Osteoblast (primary cell): ENCODE results near the gene ARL13B. TPM values are rescaled to one million over a fixed set of nuclear protein-coding genes. Genes with fewer than 3 reads are reported as not detected.

Experiments used
- DNase-seq: peaks from one replicate; pipeline ENCODE4 v3.0.0; 2011; ENCODE audit warnings: low spot score, mixed read lengths; ENCODE audit not compliant: insufficient read length; ENCODE audit errors: missing footprints
- H2AFZ ChIP-seq: 2 replicates; pipeline ENCODE4 v1.6.0; 2011; ENCODE audit warnings: mild to moderate bottlenecking, low read length
- H3K27ac ChIP-seq: 2 replicates; pipeline ENCODE4 v1.5.1; 2011; ENCODE audit warnings: mild to moderate bottlenecking, low read depth, low read length, moderate library complexity
- H3K27me3 ChIP-seq: 2 replicates; pipeline ENCODE4 v1.6.0; 2012; ENCODE audit warnings: mild to moderate bottlenecking, control low read depth, inconsistent platforms, low read length, moderate library complexity; ENCODE audit not compliant: insufficient read depth
- H3K36me3 ChIP-seq: 2 replicates; pipeline ENCODE4 v1.5.1; 2011; ENCODE audit warnings: mild to moderate bottlenecking, low read length, control low read depth, moderate library complexity; ENCODE audit not compliant: insufficient read depth
- H3K4me1 ChIP-seq: 2 replicates; pipeline ENCODE4 v1.5.1; 2011; ENCODE audit warnings: mild to moderate bottlenecking, low read length, control low read depth, moderate library complexity; ENCODE audit not compliant: insufficient read depth
- H3K4me2 ChIP-seq: 2 replicates; pipeline ENCODE4 v1.6.0; 2011; ENCODE audit warnings: mild to moderate bottlenecking, low read length; ENCODE audit not compliant: insufficient read depth
- H3K4me3 ChIP-seq: fragments of 200-600 bp; sonication (generic); 3 replicates; pipeline ENCODE4 v1.5.1; 2012; ENCODE audit warnings: mild to moderate bottlenecking, low read length, inconsistent platforms; ENCODE audit not compliant: insufficient read depth
- H3K79me2 ChIP-seq: 2 replicates; pipeline ENCODE4 v1.6.0; 2012; ENCODE audit warnings: mild to moderate bottlenecking, low read length, control low read depth, inconsistent platforms; ENCODE audit not compliant: insufficient read depth
- H3K9me3 ChIP-seq: 2 replicates; pipeline ENCODE4 v1.5.1; 2011; ENCODE audit warnings: low read depth, low read length, control low read depth
- H4K20me1 ChIP-seq: 2 replicates; pipeline ENCODE4 v1.6.0; 2012; ENCODE audit warnings: mild to moderate bottlenecking, low read length, control low read depth; ENCODE audit not compliant: insufficient read depth
- total RNA-seq: library from RNA; depleted of rRNA; stranded (reverse); fragments of >200 nt; gene quantifications from 2 replicates; pipeline ENCODE4 v1.2.3, GENCODE V29; 2012
- TF ChIP-seq, protein P1 (sequence below): IDR thresholded peaks from 2 replicates; pipeline ENCODE4 v1.5.1; 2011; ENCODE audit warnings: mild to moderate bottlenecking, low read depth, low read length, moderate library complexity; ENCODE audit errors: extremely low read depth

ARL13B gene
- total RNA-seq, 1 donor, result 18.1 TPM

DNA sequence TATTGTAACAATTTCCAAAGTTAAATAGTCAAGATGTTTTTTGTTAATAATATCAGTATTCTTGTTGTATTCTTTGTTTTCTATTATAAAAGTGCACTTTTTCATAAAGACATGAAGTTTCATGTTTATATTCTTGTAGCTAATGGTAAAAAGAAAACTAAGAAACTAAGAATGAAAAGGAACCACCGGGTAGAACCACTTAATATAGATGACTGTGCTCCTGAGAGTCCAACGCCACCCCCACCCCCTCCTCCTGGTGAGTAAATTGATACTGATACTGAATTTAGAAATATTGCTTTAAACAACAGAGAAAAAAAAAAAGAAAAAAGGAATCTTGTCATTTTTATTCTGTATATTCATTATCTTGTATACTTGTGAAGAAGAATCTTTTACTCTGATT lies 69.3 kb downstream of the ARL13B start:
- no peaks in the 10 kb centered on the region for H3K79me2 ChIP-seq
- H3K36me3 ChIP-seq, result peaks cover 7% of the 10 kb centered on the region
- H3K4me3 ChIP-seq, result no peak overlapping the region
- no peak for DNase-seq
- no peak overlapping the region for H3K4me2 ChIP-seq
- H3K4me1 ChIP-seq, result no peaks in the 10 kb centered on the region
- H3K9me3 ChIP-seq, result no peaks in the 10 kb centered on the region
- TF ChIP-seq, protein P1, sequence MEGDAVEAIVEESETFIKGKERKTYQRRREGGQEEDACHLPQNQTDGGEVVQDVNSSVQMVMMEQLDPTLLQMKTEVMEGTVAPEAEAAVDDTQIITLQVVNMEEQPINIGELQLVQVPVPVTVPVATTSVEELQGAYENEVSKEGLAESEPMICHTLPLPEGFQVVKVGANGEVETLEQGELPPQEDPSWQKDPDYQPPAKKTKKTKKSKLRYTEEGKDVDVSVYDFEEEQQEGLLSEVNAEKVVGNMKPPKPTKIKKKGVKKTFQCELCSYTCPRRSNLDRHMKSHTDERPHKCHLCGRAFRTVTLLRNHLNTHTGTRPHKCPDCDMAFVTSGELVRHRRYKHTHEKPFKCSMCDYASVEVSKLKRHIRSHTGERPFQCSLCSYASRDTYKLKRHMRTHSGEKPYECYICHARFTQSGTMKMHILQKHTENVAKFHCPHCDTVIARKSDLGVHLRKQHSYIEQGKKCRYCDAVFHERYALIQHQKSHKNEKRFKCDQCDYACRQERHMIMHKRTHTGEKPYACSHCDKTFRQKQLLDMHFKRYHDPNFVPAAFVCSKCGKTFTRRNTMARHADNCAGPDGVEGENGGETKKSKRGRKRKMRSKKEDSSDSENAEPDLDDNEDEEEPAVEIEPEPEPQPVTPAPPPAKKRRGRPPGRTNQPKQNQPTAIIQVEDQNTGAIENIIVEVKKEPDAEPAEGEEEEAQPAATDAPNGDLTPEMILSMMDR, result no peak
- no peak overlapping the region for H3K27ac ChIP-seq
- H3K27me3 ChIP-seq, result no peaks in the 10 kb centered on the region
- no peak overlapping the region for H2AFZ ChIP-seq
- H4K20me1 ChIP-seq, result no peaks in the 10 kb centered on the region

DNA sequence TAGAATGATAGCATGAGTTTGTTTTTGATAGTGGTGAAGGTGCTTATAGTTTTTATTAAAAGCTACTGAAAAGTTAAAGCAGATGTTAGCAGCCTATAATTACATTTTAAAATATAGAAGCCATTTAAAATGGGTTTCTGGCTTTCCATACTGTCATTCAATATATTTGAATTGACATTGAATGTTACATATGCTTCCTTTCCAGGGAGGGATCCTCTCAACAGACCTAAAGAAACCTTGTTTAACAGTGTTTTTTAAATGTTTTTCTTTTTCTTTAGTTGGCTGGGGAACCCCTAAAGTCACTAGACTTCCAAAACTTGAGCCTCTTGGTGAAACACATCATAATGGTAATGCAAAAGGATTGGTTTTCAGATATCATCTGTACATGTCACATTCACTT lies 70.6 kb downstream of the ARL13B start:
- Histone ChIP-seq H3K4me1 (no peaks in the 10 kb centered on the region), H3K4me2 (no peak overlapping the region), H3K36me3 (peaks cover 7% of the 10 kb centered on the region), H4K20me1 (no peaks in the 10 kb centered on the region), H3K9me3 (no peaks in the 10 kb centered on the region), H3K4me3 (no peak overlapping the region), H3K27me3 (no peaks in the 10 kb centered on the region), H2AFZ (no peak overlapping the region), H3K27ac (no peak overlapping the region), H3K79me2 (no peaks in the 10 kb centered on the region)
- TF ChIP-seq, protein P1, result no peak
- DNase-seq, result no peak

DNA sequence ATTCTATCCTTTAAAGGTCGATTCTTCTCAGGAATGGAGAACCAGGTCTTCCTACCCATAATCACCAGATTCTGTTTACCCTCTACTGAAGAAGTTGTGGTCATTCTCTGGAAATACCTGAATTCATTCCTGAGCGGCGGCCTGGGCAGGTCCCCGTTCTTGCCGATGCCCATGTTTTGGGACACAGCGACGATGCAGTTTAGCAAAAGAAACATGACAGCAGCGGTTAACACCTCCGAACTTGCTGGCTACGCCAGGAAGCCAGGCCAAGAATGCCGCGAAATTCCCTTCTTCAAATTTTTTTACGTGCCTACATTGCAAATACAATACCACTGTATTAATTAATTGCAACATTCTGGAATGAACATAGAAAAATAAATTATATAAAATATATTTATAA lies 81.3 kb downstream of the ARL13B start:
- no peak overlapping the region for H2AFZ ChIP-seq
- peaks cover 20% of the 10 kb centered on the region for H3K79me2 ChIP-seq
- H3K27me3 ChIP-seq, result no peaks in the 10 kb centered on the region
- no peak for DNase-seq
- no peak overlapping the region for H3K27ac ChIP-seq
- no peaks in the 10 kb centered on the region for H3K9me3 ChIP-seq
- H3K36me3 ChIP-seq, result no peaks in the 10 kb centered on the region
- no peak overlapping the region for H3K4me3 ChIP-seq
- no peak overlapping the region for H3K4me2 ChIP-seq
- peaks cover 15% of the 10 kb centered on the region for H3K4me1 ChIP-seq
- TF ChIP-seq, protein P1, result no peak
- no peaks in the 10 kb centered on the region for H4K20me1 ChIP-seq

DNA sequence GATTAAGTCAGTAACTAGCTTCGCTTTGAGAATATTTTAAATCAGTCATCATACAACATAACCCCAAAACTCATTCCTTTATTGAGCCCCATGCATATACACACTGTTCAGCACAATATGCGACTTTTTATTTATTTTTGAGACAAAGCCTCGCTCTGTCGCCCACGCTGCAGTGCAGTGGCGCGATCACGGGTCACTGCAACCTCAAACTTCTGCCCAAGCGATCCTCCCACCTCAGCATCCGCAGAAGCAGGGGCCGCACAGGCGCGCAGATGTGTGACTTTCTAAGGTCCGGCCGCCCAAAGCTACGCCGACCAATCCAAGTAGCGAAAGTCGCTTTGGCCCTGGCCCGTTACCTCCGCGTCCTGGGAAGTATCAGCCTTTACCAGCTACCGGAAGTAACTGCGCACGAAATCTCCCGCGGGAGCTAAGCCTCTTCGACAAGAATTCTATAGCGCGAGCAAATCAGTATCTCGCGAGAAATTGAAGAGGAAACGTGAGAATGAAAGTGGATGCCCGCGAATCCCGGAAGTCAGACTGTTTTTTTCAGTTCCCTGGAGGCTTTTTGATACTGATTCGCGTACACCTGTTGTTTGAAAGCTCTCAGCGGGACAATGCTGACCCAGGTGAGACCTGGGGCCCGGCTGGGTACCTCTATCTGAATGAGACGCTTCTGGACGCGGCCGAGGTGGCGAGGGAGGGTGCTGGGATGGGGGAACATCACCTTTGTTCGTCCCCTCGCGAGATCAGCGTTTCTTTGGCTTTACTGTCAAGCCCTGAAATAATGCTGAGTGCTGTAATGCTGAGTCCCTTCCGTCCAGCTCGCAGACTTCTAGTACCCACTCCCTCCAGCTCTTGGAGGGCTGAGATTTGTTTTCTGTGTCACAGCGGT lies 82.8 kb downstream of the ARL13B start, which contains the start of the genes DHFR2 and NSUN3:
Gene DHFR2, minus strand, starts transcription at position 404 of the 892 bp plus-strand sequence. CDS start 1,405 bp downstream, outside the sequence.
Gene NSUN3, plus strand, starts transcription at position 549 of the 892 bp plus-strand sequence. Its CDS starts 66 bp downstream, at position 615.
- peaks cover 21% of the 10 kb centered on the region for H3K79me2 ChIP-seq
- no peaks in the 10 kb centered on the region for H3K9me3 ChIP-seq
- H3K4me2 ChIP-seq, result peak within 1 kb of the TSS; percentile 94
- no peaks in the 10 kb centered on the region for H4K20me1 ChIP-seq
- peak within 1 kb of the TSS; percentile 99 for H3K27ac ChIP-seq
- peak; percentile 91 for DNase-seq
- TF ChIP-seq, protein P1, result no peak
- peaks cover 15% of the 10 kb centered on the region for H3K4me1 ChIP-seq
- no peaks in the 10 kb centered on the region for H3K36me3 ChIP-seq
- H2AFZ ChIP-seq, result peak within 1 kb of the TSS; percentile 94
- no peaks in the 10 kb centered on the region for H3K27me3 ChIP-seq
- peak within 1 kb of the TSS; percentile 88 for H3K4me3 ChIP-seq
